Retinal pigment epithelial cell (primary cell): ENCODE measurements around the gene IGFBPL1.

Source experiments
- DNase-seq: peaks from one replicate; pipeline ENCODE4 v3.0.0-alpha.2; 2010; ENCODE audit warnings: low read depth
- H3K4me3 ChIP-seq: 2 replicates; pipeline ENCODE4 v1.5.1; 2011; ENCODE audit warnings: mild to moderate bottlenecking, low read length, control low read depth, moderate library complexity
- TF ChIP-seq, protein P1 (sequence below): conservative IDR thresholded peaks from 2 replicates; pipeline ENCODE4 v1.5.1; 2011; ENCODE audit warnings: low read depth, low read length, control low read depth, inconsistent platforms

IGFBPL1 gene

DNA sequence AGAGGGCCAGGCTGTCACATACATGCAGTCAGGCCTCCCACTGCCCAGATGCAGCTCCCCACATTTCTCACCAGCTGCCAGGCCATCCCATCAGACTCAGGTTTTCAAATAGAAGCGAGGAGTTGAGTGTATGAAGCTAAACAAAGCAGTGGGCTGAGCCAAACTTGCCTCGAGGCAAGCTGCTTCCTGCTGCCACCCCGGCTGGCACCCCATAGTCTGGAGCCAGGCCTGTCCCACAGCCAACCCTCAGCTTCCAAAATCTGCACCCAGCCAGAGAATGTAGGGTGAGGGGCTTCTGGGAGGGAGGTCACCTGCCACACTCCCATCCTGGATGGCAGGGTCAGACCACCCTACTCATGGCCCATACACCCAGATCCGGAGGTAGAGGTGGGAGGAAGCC is 54.1 kb downstream of the IGFBPL1 start:
- H3K4me3 ChIP-seq, result no peak overlapping the region
- DNase-seq, result no peak
- TF ChIP-seq, protein P1, sequence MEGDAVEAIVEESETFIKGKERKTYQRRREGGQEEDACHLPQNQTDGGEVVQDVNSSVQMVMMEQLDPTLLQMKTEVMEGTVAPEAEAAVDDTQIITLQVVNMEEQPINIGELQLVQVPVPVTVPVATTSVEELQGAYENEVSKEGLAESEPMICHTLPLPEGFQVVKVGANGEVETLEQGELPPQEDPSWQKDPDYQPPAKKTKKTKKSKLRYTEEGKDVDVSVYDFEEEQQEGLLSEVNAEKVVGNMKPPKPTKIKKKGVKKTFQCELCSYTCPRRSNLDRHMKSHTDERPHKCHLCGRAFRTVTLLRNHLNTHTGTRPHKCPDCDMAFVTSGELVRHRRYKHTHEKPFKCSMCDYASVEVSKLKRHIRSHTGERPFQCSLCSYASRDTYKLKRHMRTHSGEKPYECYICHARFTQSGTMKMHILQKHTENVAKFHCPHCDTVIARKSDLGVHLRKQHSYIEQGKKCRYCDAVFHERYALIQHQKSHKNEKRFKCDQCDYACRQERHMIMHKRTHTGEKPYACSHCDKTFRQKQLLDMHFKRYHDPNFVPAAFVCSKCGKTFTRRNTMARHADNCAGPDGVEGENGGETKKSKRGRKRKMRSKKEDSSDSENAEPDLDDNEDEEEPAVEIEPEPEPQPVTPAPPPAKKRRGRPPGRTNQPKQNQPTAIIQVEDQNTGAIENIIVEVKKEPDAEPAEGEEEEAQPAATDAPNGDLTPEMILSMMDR, result no peak

DNA sequence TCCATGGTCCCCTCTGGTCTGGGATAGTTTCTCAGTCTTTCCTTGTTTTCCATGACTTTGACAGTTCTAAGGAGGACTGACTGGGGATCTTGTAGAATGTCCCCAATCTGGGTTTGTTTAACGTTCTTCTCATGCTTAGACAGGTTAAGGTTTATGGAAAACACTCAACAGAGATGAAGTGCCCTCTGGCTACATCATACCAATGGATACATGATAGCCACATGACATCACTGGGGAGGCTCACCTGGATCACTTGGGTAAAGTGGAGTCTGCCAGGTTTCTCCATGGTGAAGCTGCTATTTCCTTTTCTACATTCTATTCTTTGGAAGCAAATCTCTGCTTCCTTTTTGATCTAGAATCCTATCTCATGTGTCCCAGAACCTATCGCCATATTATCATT is 55.5 kb downstream of the IGFBPL1 start:
- no peak for DNase-seq
- TF ChIP-seq, protein P1, result no peak
- no peak overlapping the region for H3K4me3 ChIP-seq

DNA sequence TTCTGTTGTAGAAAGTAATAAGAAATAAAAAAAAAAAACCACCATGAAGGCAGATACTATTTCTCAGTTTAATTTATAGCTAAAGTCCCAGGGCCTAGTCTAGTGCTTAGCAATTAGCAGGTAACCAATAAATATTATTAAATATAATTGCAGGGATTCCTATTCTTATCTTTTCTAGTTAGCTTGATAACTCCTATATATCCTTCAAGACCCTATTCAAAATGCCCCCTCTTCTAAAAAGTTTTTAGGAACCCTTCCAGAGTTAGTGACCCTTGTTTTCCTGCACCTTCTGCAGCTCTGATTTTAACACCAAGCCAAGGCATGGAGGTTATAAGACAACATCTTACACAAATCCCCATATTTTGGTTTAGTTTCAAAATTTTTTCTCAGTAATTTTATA is 56.4 kb downstream of the IGFBPL1 start:
- no peak overlapping the region for H3K4me3 ChIP-seq
- TF ChIP-seq, protein P1, result no peak
- DNase-seq, result no peak

DNA sequence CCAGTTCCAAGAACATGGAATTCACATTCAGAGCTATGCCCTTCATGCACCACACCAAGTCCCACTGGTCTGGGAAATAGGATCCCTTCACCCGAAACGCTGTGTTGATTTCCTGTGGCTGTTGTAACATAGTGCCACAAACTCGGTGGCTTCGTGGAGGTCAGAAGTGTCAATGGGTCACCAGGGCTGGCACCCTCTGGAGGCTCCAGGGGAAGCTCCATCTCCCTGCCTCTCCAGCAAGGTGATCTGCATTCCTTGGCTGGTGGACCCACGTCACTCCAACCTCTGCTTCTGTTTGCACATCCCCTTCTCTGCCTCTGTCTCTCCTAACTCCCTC is 60.7 kb downstream of the IGFBPL1 start:
- H3K4me3 ChIP-seq, result no peak overlapping the region
- TF ChIP-seq, protein P1, result no peak
- DNase-seq, result no peak

DNA sequence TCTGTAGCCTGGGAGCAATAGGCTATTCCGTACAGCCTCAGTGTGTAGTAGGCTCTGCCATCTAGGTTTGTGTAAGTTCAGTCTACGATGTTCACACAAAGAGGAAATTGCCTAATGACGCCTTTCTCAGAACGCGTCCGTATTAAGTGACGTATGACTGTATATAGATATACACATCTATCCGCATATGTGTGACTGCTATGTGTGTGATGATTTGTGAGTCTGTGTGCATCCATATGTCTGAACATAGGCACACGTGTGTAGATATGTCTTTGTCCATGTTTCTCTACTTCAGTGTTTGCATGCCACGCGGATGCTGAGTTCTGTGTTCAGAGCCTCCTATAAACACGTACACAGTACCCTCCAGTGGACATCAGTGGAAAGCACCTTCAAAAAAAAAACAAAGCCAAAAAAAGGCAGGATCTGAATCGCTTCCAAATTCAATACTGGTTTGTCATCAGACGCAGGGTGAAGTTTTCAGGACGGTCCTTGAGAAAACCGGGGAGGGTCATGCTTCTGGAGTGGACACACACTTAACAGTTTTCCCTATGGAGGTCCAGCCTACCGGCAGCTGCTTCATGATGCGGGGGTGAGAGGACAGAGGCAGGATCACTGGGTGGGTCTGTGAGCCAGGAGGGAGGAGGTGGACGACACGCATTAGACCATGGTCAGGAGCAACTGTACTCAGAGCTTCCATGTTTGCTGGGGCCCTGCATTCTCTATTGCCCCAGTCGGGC is 61.2 kb downstream of the IGFBPL1 start:
- TF ChIP-seq, protein P1, result peak; percentile 65
- H3K4me3 ChIP-seq, result no peak overlapping the region
- DNase-seq, result no peak

DNA sequence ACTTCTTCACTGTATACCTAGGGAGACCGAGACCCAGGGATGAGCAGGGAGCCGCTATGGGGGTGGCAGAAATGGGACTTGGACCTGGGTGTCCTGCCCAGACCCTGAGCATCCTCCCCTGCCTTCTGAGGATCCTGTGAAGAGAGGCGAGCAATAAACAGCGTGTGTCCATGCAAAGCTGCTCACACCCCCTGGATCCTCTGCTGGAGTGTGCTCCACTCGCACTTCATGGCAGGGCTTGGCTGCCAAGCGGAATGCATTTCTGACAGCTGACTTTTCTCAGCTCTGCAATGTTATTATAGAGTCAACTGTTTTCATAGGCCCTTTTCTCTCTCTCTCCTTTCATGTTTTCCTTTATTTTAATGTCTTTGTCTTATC is 62.8 kb downstream of the IGFBPL1 start:
- TF ChIP-seq, protein P1, result no peak
- no peak for DNase-seq
- H3K4me3 ChIP-seq, result no peak overlapping the region

DNA sequence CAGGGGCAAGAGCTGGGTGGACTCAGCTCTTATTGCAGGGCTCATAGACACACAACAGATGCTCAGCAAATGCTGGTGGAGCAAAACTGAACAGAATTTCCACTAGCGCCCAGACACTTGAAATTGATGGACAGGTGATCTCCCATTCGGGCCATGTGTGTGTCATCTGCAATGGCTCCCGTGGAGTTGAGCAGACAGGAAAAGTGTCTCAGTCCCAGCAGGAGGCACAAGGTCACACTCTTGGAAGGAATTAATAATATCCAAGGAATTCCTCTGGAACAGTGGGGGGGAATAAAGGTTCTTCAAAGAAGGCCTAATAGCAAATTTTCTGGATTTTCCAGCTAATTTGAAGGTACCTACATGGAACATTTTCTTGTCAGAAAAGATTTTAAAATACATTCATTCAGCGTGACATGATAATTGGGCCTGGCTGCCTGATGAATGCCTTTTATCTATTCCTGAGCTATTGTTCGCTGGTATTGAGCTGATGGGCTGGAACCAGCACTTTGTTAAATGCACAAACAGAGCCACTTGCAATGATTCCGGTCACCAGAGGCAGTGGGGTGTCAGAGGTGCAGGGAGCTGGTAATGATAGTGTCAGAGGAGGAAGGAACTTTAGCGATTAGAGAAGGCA is 63.3 kb downstream of the IGFBPL1 start:
- TF ChIP-seq, protein P1, result no peak
- no peak for DNase-seq
- H3K4me3 ChIP-seq, result no peak overlapping the region
